ENCODE data around the gene ACAT1.
"Not testable (repeated sequence)": the region's sequence is repeated elsewhere in the genome, so short reads cannot be mapped to it uniquely, and the experiment has no call there.

The ACAT1 gene

GRCh38 chr11:108154591-108154990, 33.2 kb downstream of the ACAT1 start:
- H3K4me1 Mint-ChIP-seq, result no peaks in the 10 kb centered on the region
- peaks cover 40% of the 10 kb centered on the region for H3K36me3 Mint-ChIP-seq (ENCODE audit: low read depth)
- TF ChIP-seq CTCF (IDR thresholded peaks at IDR 0.05; ENCODE audit: unreplicated experiment in 3 of 3), result no peak
- H3K9me3 Mint-ChIP-seq, result no peaks in the 10 kb centered on the region
- no peak overlapping the region for H3K4me3 Mint-ChIP-seq
- no peaks in the 10 kb centered on the region for H3K27me3 Mint-ChIP-seq (ENCODE audit: low read depth)
- no peak overlapping the region for H3K27ac Mint-ChIP-seq

GRCh38 chr11:108160970-108161566, 39.7 kb downstream of the ACAT1 start:
- Mint-ChIP-seq H3K9me3 (no peaks in the 10 kb centered on the region), H3K36me3 (ENCODE audit: low read depth) (peaks cover 30% of the 10 kb centered on the region), H3K4me1 (no peaks in the 10 kb centered on the region), H3K4me3 (no peak overlapping the region), H3K27me3 (ENCODE audit: low read depth) (no peaks in the 10 kb centered on the region), H3K27ac (no peak overlapping the region)
- no peak for TF ChIP-seq CTCF (IDR thresholded peaks at IDR 0.05; ENCODE audit: unreplicated experiment in 3 of 3)

- peaks cover 40% of the 10 kb centered on the region for H3K36me3 Mint-ChIP-seq (ENCODE audit: low read depth)
- H3K4me1 Mint-ChIP-seq; H3K27ac Mint-ChIP-seq; H3K9me3 Mint-ChIP-seq; H3K4me3 Mint-ChIP-seq; H3K27me3 Mint-ChIP-seq (ENCODE audit: low read depth): not testable (repeated sequence)
Observed at GRCh38 chr11:108162878-108163277, 41.5 kb downstream of the ACAT1 start.

GRCh38 chr11:108167624-108168023, 46.3 kb downstream of the ACAT1 start:
- Mint-ChIP-seq H3K36me3 (ENCODE audit: low read depth) (peaks cover 41% of the 10 kb centered on the region), H3K27ac (no peak overlapping the region), H3K27me3 (ENCODE audit: low read depth) (no peaks in the 10 kb centered on the region), H3K9me3 (no peaks in the 10 kb centered on the region), H3K4me3 (no peak overlapping the region), H3K4me1 (no peaks in the 10 kb centered on the region)
- no peak for TF ChIP-seq CTCF (IDR thresholded peaks at IDR 0.05; ENCODE audit: unreplicated experiment in 3 of 3)

- H3K9me3 Mint-ChIP-seq, result no peaks in the 10 kb centered on the region
- no peak overlapping the region for H3K4me3 Mint-ChIP-seq
- H3K27ac Mint-ChIP-seq, result no peak overlapping the region
- peaks cover 47% of the 10 kb centered on the region for H3K36me3 Mint-ChIP-seq (ENCODE audit: low read depth)
- no peaks in the 10 kb centered on the region for H3K4me1 Mint-ChIP-seq
- TF ChIP-seq CTCF (IDR thresholded peaks at IDR 0.05; ENCODE audit: unreplicated experiment in 3 of 3), result no peak
- H3K27me3 Mint-ChIP-seq (ENCODE audit: low read depth), result no peaks in the 10 kb centered on the region
Observed at GRCh38 chr11:108170184-108170583, 48.8 kb downstream of the ACAT1 start.

- Mint-ChIP-seq H3K27me3 (ENCODE audit: low read depth) (no peaks in the 10 kb centered on the region), H3K27ac (no peak overlapping the region), H3K9me3 (no peaks in the 10 kb centered on the region), H3K4me3 (no peak overlapping the region), H3K36me3 (ENCODE audit: low read depth) (peaks cover 52% of the 10 kb centered on the region), H3K4me1 (no peaks in the 10 kb centered on the region)
- no peak for TF ChIP-seq CTCF (IDR thresholded peaks at IDR 0.05; ENCODE audit: unreplicated experiment in 3 of 3)
Observed at GRCh38 chr11:108177570-108177969, 56.2 kb downstream of the ACAT1 start.
